Activated CD8-positive, alpha-beta T cell treated with anti-CD3 and anti-CD28 coated beads for 36 hours (primary cell): Measurements from ENCODE around the gene CBLN4. TPM values are rescaled to one million over a fixed set of nuclear protein-coding genes. Genes with fewer than 3 reads are reported as not detected.

Source experiments
- ATAC-seq: fragments of 200-7000 bp; cut with Tn5 transposase; one replicate; pipeline ENCODE4 v1.10.0; 2021; ENCODE audit warnings: mild to moderate bottlenecking, moderate library complexity
- CTCF ChIA-PET: fragments of 350-600 bp; sonication (Branson Sonifier 250); formaldehyde crosslinking; loops from one replicate; lab custom pipeline; 2021; ENCODE audit warnings: antibody characterized with exemption; lab: Charles Lee
- POLR2A ChIA-PET: fragments of 350-600 bp; sonication (Branson Sonifier 250); formaldehyde crosslinking; loops from one replicate; lab custom pipeline; 2021; ENCODE audit warnings: antibody characterized with exemption; lab: Charles Lee
- DNase-seq: peaks from one replicate; pipeline ENCODE4 v3.0.0-alpha.2; 2020
- H3K27ac Mint-ChIP-seq: one replicate; pipeline ENCODE4 v1.8.0; 2021; ENCODE audit warnings: mild to moderate bottlenecking, mixed read lengths
- H3K27me3 Mint-ChIP-seq: one replicate; pipeline ENCODE4 v1.8.0; 2021; ENCODE audit warnings: mixed read lengths
- H3K36me3 Mint-ChIP-seq: one replicate; pipeline ENCODE4 v1.8.0; 2021; ENCODE audit warnings: low read depth, mixed read lengths
- H3K4me1 Mint-ChIP-seq: one replicate; pipeline ENCODE4 v1.8.0; 2021; ENCODE audit warnings: low read depth, mixed read lengths
- H3K4me3 Mint-ChIP-seq: one replicate; pipeline ENCODE4 v1.8.0; 2021; ENCODE audit warnings: mild to moderate bottlenecking, moderate library complexity, mixed read lengths
- H3K9me3 Mint-ChIP-seq: one replicate; pipeline ENCODE4 v1.8.0; 2021; ENCODE audit warnings: mixed read lengths
- CTCF ChIP-seq: fragments of 200-600 bp; IDR thresholded peaks from one replicate; pipeline ENCODE4 v1.8.0; 2022; ENCODE audit warnings: antibody characterized with exemption, mild to moderate bottlenecking
- intact Hi-C: fragments of 100-400 bp; cut with micrococcal nuclease; formaldehyde crosslinking; loops from one replicate; pipeline ENCODE4 v1.10.0; 2022
- total RNA-seq, 2 experiments: library from RNA; stranded (reverse); gene quantifications; one replicate each; pipeline ENCODE4 v1.2.3, GENCODE V29; 2021

The CBLN4 gene
- total RNA-seq, 2 experiments from 2014 or later = not detected

GRCh38 chr20:56002908-56003800 lies 2.2 kb downstream of the CBLN4 start:
- CTCF ChIA-PET = no interaction called here
- H3K9me3 Mint-ChIP-seq = peaks cover 2% of the 10 kb centered on the region
- intact Hi-C loops = no loop called here

GRCh38 chr20:56001890-56002289 lies 3.4 kb downstream of the CBLN4 start:
- CTCF ChIA-PET = no interaction called here
- no peak for TF ChIP-seq CTCF
- H3K4me3 Mint-ChIP-seq = no peak overlapping the region
- H3K4me1 Mint-ChIP-seq = no peaks in the 10 kb centered on the region
- POLR2A ChIA-PET = no interaction called here
- H3K9me3 Mint-ChIP-seq = peaks cover 2% of the 10 kb centered on the region
- ATAC-seq (no peak), DNase-seq (no peak)
- no peaks in the 10 kb centered on the region for H3K36me3 Mint-ChIP-seq
- peaks cover 25% of the 10 kb centered on the region for H3K27me3 Mint-ChIP-seq
- no peak overlapping the region for H3K27ac Mint-ChIP-seq
- intact Hi-C loops = no loop called here

More at GRCh38 chr20:56002908-56003800, 2.2 kb downstream of the CBLN4 start:
- POLR2A ChIA-PET = no interaction called here
- ATAC-seq = no peak
- Mint-ChIP-seq H3K27me3 (peaks cover 26% of the 10 kb centered on the region), H3K27ac (no peak overlapping the region), H3K4me1 (no peaks in the 10 kb centered on the region), H3K4me3 (no peak overlapping the region), H3K36me3 (no peaks in the 10 kb centered on the region)
- no peak for DNase-seq
- no peak for TF ChIP-seq CTCF

GRCh38 chr20:56001106-56001785 lies 4.1 kb downstream of the CBLN4 start:
- Mint-ChIP-seq H3K27me3 (peaks cover 22% of the 10 kb centered on the region), H3K36me3 (no peaks in the 10 kb centered on the region), H3K9me3 (peaks cover 2% of the 10 kb centered on the region), H3K27ac (no peak overlapping the region), H3K4me3 (no peak overlapping the region), H3K4me1 (no peaks in the 10 kb centered on the region)
- DNase-seq (no peak), ATAC-seq (no peak)
- TF ChIP-seq CTCF = no peak
- CTCF ChIA-PET = no interaction called here
- POLR2A ChIA-PET = no interaction called here
- intact Hi-C loops = no loop called here

GRCh38 chr20:55978550-55978949 lies 26.8 kb downstream of the CBLN4 start:
- H3K9me3 Mint-ChIP-seq = peaks cover 1% of the 10 kb centered on the region
- no peak for TF ChIP-seq CTCF
- ATAC-seq = no peak
- H3K36me3 Mint-ChIP-seq = no peaks in the 10 kb centered on the region
- H3K4me3 Mint-ChIP-seq = no peak overlapping the region
- DNase-seq = no peak
- POLR2A ChIA-PET = no interaction called here
- H3K4me1 Mint-ChIP-seq = no peaks in the 10 kb centered on the region
- no peak overlapping the region for H3K27ac Mint-ChIP-seq
- intact Hi-C loops = no loop called here
- H3K27me3 Mint-ChIP-seq = no peaks in the 10 kb centered on the region
- CTCF ChIA-PET = no interaction called here
